AG09309 (cell line): Measurements from ENCODE around the gene MRPS26.

ENCODE experiments used
- DNase-seq: peaks from one replicate; pipeline ENCODE4 v3.0.0-alpha.2; 2010; ENCODE audit warnings: low read depth
- H3K4me3 ChIP-seq: 2 replicates; pipeline ENCODE4 v1.5.1; 2011; ENCODE audit warnings: mild to moderate bottlenecking, low read depth, low read length, moderate library complexity; ENCODE audit not compliant: control insufficient read depth
- TF ChIP-seq, protein P1 (sequence below): IDR thresholded peaks from 2 replicates; pipeline ENCODE4 v1.5.1; 2011; ENCODE audit warnings: mild to moderate bottlenecking, low read depth, low read length, inconsistent platforms; ENCODE audit not compliant: insufficient read depth, control insufficient read depth; ENCODE audit errors: missing control alignments

Gene MRPS26

DNA sequence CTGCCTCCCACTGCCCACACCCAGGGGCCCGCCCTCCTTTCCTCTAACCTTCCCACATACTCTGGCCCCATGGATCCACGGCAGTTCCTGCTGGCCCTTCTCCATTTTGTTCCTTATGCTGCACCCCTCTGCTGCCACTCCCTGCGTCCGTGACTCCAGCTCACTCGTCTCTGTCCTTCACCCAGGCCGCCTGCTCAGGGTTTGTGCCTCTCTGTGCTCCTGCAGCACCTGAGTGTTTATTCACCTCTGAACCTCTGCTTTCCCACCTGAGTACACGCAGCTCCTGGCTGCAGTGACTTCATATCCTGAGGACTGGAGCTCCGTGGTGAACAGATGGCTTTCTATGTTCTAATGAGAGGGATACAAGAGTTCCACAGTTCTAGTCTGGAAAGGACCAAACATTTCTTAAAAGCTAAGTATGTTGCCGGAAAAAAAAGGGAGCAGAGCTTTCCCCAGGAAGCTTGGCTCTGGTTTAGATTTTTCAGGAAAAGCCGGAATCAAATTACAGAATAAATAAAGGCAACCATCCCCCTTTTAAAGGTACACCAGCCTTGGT lies 3.9 kb upstream of the MRPS26 start:
- TF ChIP-seq, protein P1, sequence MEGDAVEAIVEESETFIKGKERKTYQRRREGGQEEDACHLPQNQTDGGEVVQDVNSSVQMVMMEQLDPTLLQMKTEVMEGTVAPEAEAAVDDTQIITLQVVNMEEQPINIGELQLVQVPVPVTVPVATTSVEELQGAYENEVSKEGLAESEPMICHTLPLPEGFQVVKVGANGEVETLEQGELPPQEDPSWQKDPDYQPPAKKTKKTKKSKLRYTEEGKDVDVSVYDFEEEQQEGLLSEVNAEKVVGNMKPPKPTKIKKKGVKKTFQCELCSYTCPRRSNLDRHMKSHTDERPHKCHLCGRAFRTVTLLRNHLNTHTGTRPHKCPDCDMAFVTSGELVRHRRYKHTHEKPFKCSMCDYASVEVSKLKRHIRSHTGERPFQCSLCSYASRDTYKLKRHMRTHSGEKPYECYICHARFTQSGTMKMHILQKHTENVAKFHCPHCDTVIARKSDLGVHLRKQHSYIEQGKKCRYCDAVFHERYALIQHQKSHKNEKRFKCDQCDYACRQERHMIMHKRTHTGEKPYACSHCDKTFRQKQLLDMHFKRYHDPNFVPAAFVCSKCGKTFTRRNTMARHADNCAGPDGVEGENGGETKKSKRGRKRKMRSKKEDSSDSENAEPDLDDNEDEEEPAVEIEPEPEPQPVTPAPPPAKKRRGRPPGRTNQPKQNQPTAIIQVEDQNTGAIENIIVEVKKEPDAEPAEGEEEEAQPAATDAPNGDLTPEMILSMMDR = no peak
- no peak for DNase-seq
- H3K4me3 ChIP-seq = no peak overlapping the region

DNA sequence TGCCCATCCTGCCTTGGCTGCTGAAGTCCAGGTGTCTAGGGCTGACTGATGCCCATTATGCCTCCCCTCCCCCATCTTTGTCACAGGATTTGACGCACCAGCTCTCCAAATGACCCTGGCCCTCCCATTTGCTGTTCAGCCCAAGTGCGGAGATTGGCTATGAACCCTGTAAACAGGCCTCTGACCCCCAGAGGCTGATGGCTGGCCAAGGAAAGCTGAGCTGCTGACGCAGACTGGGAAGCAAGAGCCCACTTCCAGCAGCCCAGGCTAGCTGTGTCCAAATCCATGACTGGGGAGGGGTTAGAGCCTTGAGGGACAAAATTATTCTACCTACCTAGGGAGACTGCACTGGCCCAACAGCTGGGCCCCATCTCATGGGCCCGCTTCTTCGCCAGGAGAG lies 3.2 kb upstream of the MRPS26 start:
- no peak for DNase-seq
- TF ChIP-seq, protein P1 = no peak
- no peak overlapping the region for H3K4me3 ChIP-seq

DNA sequence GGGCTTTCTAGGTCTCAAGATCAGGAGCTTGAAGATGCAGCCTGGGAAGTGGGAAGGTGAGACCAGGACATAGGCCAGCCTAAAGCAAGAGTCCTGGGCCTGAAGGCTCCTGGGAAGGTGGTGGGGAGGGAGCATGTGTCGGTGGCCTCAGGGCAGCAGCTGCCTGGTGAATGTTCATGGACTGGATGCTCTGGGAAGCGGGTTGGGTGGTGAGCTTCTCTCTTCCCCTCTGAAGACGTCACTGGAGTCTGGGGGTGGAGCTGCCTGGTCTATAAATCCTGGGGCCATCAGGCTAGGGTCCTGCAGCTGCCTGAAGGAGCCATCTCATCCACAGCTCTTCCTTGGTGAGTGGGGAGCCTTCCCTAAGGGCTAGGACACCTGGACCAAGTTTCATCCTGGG lies 2.5 kb upstream of the MRPS26 start, which contains the start of gene GNRH2:
GNRH2 (plus strand) TSS at position 301 of the 400 bp plus-strand sequence. CDS start 793 bp downstream, outside the sequence.
- H3K4me3 ChIP-seq = no peak within 1 kb of the TSS
- TF ChIP-seq, protein P1 = no peak
- no peak for DNase-seq

DNA sequence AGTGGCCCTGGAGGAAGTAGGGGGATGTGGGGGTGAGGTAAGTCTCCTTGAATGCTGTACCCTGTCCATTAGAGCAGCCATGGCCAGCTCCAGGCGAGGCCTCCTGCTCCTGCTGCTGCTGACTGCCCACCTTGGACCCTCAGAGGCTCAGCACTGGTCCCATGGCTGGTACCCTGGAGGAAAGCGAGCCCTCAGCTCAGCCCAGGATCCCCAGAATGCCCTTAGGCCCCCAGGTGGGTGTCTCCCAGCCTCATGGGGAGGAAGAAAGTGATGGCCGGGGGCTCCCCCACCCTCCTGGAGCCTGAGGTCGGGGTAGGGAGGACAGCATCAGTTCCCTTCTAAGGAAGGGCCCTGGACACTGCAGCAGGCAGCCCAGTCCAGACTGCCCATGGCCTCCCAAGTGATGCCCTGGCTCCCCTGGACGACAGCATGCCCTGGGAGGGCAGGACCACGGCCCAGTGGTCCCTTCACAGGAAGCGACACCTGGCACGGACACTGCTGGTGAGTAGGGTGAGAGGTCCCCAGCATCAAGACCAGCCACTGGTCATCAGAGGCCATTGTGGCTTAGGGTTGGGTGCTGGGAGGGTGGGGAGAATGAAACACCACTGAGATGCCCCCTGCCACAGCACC lies 1.4 kb upstream of the MRPS26 start:
- no peak overlapping the region for H3K4me3 ChIP-seq
- TF ChIP-seq, protein P1 = no peak

DNA sequence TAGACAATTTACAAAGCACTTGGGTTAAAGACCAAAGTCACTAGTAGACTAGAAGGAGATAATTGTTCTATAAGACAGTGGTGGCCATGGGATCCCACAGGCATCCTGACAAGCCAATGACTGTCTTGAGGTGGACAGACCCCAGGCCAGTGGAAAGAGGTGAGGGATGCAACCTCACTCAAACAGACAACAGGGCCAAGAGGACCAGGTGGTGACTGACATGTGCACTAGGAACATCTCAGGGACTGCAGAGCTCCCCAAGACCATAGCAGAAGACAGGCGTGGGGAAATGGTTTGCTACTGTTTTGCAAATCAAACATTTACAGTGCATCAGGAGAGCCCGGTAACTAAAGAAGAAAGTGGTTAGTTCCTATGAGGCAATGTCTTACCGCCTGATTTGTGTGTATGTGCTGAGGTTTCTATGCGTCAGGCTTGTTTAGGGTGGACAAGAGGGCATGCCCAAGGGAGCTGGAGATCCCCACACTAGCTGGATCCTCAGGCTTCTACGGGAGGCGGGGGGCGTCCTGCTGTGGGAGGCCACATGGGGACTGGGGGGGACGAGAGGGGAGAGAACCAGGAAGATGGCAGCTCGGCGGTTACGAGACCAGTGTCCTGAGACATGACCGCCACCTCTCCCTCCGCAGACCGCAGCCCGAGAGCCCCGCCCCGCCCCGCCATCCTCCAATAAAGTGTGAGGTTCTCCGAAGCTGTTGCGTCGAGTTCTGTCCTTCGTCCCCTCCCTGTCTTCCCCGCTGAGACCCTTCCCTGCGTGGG lies 623 bp upstream of the MRPS26 start:
- DNase-seq = peak; percentile 54
- H3K4me3 ChIP-seq = peak overlapping the region; percentile 60
- TF ChIP-seq, protein P1 = no peak

More for the DNA sequence above, 1.4 kb upstream of the MRPS26 start:
- DNase-seq = no peak

DNA sequence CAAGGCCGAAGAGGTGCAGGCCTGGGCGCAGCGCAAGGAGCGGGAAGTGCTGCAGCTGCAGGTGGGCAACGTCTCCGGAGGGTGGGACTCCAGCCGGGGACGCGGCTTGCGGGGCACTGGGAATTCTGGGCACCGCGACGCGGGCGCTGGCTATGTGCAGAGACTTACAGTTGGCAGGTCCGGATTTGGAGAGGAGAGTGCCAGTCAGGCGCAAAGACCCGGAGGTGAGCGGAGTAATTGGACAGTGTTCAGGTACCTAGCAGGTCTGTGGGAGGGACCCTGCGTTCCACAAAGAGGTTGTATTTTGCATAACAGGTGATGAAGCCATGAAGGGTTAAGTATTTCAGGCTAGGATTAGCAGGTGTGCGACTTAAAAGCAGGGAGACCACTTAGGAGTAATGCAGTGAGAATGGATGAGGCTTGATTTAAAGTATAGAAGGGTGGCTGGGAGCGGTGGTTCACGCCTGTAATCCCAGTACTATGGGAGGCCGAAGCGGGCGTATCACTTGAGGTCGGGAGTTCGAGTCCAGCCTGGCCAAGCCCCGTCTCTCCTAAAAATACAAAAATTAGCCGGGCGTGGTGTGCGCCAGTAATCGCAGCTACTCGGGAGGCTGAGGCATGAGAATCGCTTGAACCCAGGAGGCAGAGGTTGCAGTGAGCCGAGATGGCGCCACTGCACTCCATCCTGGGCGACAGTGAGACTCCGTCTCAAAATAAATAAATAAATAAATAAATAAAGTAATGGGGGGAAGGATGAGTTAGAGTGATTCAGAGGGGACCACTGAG lies 1.0 kb downstream of the MRPS26 start:
- H3K4me3 ChIP-seq = peak overlapping the region; percentile 60
- TF ChIP-seq, protein P1 = no peak
- no peak for DNase-seq
